Measurements from ENCODE around the gene MACROH2A1.

Gene MACROH2A1

GRCh38 chr5:135310328-135310989 is 88.6 kb downstream of the MACROH2A1 start:
- no peak for DNase-seq

- DNase-seq = no peak
These were observed 89.4 kb downstream of the MACROH2A1 start for GRCh38 chr5:135309391-135310327.

GRCh38 chr5:135308752-135309151 is 90.3 kb downstream of the MACROH2A1 start:
- DNase-seq = no peak

- no peak for DNase-seq
These were observed 90.8 kb downstream of the MACROH2A1 start for GRCh38 chr5:135308245-135308644.

GRCh38 chr5:135307143-135307903 is 91.7 kb downstream of the MACROH2A1 start:
- DNase-seq = no peak

GRCh38 chr5:135306557-135306956 is 92.5 kb downstream of the MACROH2A1 start:
- no peak for DNase-seq

- no peak for DNase-seq
These were observed 94.4 kb downstream of the MACROH2A1 start for GRCh38 chr5:135304352-135305221.

GRCh38 chr5:135303582-135304173 is 95.4 kb downstream of the MACROH2A1 start:
- DNase-seq = no peak

- DNase-seq = no peak
These were observed 101.9 kb downstream of the MACROH2A1 start for GRCh38 chr5:135296900-135297816.

- no peak for DNase-seq
These were observed 103.2 kb downstream of the MACROH2A1 start for GRCh38 chr5:135295852-135296251.

- no peak for DNase-seq
These were observed 104.2 kb downstream of the MACROH2A1 start for GRCh38 chr5:135294793-135295192.

GRCh38 chr5:135289651-135290050 is 109.4 kb downstream of the MACROH2A1 start:
- DNase-seq = no peak

GRCh38 chr5:135287551-135287950 is 111.5 kb downstream of the MACROH2A1 start:
- no peak for DNase-seq
